Astrocyte of the cerebellum (primary cell): ENCODE results near the gene IGSF9.

Source experiments
- DNase-seq: peaks from one replicate; pipeline ENCODE4 v3.0.0-alpha.2; 2011; ENCODE audit warnings: low read depth
- H3K4me3 ChIP-seq: 2 replicates; pipeline ENCODE4 v1.5.1; 2011; ENCODE audit warnings: mild to moderate bottlenecking, low read depth, low read length, moderate library complexity
- in situ Hi-C: cut with HindIII; loops from 2 replicates; pipeline ENCODE4 v1.10.0; 2017; ENCODE audit warnings: low sequenced_read_pairs
- TF ChIP-seq, protein P1 (sequence below): IDR thresholded peaks from 2 replicates; pipeline ENCODE4 v1.5.1; 2012; ENCODE audit warnings: low read length, low read depth, moderate library complexity, mild to moderate bottlenecking; ENCODE audit errors: missing control alignments

The IGSF9 gene

DNA sequence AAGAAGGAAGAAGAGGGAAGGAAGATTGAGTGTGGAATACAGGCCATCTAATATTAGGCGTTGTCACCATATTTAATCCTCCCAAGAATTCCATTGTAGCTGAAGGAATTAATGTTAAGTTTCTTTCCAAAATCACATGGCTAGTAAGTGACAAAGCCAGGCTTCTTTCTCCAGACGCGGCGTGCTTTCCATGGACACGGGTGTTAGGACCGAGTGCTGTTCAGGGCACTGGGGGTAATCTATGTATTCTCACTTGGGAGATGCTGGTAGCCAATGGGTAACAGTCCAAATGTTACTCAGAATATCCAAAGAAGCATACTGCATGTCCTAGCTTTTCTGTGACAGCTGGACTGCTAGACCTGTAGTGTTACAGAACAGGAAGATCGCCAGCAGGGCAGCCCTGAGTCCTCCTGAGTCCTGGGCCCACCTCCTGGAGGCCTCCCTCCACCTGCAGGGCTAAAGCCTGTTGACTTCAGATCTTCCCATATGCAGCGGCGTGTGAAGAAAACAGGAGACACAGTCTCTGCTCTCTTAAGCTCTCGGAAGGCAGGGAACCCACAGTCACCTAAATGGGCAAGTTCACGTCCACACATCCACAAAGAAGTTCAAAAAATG is 5.3 kb downstream of the IGSF9 start:
- no peak overlapping the region for H3K4me3 ChIP-seq
- no peak for DNase-seq
- in situ Hi-C loops: no loop called here
- TF ChIP-seq, protein P1, sequence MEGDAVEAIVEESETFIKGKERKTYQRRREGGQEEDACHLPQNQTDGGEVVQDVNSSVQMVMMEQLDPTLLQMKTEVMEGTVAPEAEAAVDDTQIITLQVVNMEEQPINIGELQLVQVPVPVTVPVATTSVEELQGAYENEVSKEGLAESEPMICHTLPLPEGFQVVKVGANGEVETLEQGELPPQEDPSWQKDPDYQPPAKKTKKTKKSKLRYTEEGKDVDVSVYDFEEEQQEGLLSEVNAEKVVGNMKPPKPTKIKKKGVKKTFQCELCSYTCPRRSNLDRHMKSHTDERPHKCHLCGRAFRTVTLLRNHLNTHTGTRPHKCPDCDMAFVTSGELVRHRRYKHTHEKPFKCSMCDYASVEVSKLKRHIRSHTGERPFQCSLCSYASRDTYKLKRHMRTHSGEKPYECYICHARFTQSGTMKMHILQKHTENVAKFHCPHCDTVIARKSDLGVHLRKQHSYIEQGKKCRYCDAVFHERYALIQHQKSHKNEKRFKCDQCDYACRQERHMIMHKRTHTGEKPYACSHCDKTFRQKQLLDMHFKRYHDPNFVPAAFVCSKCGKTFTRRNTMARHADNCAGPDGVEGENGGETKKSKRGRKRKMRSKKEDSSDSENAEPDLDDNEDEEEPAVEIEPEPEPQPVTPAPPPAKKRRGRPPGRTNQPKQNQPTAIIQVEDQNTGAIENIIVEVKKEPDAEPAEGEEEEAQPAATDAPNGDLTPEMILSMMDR: no peak

GRCh38 chr1:159939678-159940002 is 5.8 kb downstream of the IGSF9 start:
- H3K4me3 ChIP-seq: no peak overlapping the region
- in situ Hi-C loops: no loop called here
- TF ChIP-seq, protein P1: no peak
- DNase-seq: no peak

DNA sequence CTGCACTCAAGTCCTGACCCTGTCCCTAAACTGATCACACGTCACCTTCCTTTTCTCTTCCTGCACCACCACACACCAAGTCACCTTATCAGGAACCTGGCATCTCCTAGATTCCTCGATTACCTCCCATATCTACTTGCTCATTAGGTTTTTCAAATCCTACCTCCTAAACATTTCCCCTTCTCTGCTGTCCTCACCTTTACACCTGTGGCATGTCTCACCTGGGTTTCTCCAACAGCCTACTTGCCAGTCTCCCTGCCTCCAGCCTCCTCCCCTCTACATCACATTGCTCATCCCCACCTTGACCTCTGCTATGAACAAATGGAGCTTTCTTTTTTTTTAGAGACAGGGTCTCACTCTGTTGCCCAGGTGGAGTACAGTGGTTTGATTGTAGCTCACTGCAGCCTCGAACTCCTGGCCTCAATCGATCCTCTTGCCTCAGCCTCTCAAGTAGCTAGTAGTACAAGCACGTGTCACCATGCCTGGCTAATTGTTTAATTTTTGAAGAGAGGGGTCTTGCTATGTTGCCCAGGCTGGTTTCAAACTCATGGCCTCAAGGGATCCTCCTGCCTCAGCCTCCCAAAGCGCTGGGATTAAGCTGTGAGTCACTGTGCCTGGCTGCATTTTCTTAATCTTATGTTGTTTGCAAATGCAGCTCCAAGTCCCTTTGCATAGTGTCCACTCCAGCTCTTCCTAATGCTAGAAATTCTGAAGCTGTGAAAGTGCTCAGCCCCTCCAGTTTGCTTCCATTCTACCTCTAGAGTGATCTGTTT is 6.3 kb downstream of the IGSF9 start:
- in situ Hi-C loops: no loop called here
- TF ChIP-seq, protein P1: no peak
- no peak for DNase-seq
- no peak overlapping the region for H3K4me3 ChIP-seq

DNA sequence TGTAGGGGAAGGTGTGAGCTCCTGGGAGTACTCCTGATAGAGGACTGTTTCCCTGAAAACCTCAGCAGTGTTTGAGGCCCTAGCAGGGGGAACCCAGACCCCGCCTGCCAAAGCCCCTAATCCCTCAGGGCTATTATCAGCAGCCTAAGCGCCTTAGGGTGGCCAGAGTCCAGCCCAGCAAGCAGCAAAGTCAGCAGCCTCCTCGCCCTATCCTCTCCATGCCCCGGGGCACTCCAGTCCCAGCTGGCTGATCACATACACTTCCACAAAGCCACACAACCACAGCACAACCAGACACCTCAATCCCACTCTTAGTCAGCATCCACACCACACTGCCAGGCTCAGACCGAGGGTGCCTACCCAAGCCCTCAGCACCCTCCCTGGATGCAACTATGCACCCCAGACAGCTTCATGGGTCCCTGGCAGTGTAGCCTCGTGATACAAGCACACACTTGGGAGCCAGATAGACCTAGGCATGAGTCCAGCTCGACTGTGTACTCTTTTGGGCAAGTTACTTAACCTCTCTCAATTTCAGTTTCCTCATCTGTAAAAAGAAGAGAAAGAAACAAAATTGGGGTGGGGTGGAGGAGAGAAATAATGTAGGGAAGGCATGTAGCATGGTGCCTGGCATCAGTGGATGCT is 7.1 kb downstream of the IGSF9 start:
- TF ChIP-seq, protein P1: no peak
- no peak for DNase-seq
- in situ Hi-C loops: no loop called here
- no peak overlapping the region for H3K4me3 ChIP-seq

- no peak overlapping the region for H3K4me3 ChIP-seq
- DNase-seq: no peak
- TF ChIP-seq, protein P1: no peak
- in situ Hi-C loops: no loop called here
Measured at GRCh38 chr1:159937054-159937750, 8.2 kb downstream of the IGSF9 start.

- no peak for DNase-seq
- in situ Hi-C loops: no loop called here
- H3K4me3 ChIP-seq: no peak overlapping the region
- TF ChIP-seq, protein P1: peak; percentile 93
Measured at GRCh38 chr1:159936273-159936904, 9.0 kb downstream of the IGSF9 start.
